ENCODE results near the gene RGL3. TPM values are rescaled to one million over a fixed set of nuclear protein-coding genes. Genes with fewer than 3 reads are reported as not detected.

The RGL3 gene
- total RNA-seq, 2 experiments from 2014 or later, result 0.49 TPM; not detected in 1

GRCh38 chr19:11382898-11383705, 36.0 kb downstream of the RGL3 start:
- intact Hi-C loops (cut with micrococcal nuclease; ENCODE audit: unreplicated experiment), result no loop called here
- Histone ChIP-seq H3K9me2 (ENCODE audit: insufficient read depth, low read length) (no peaks in the 10 kb centered on the region), H3K27ac (ENCODE audit: low read depth, low read length, poor library complexity, severe bottlenecking) (no peak overlapping the region)

GRCh38 chr19:11380653-11381537, 38.2 kb downstream of the RGL3 start:
- peaks cover 63% of the 10 kb centered on the region for H3K4me1 ChIP-seq (ENCODE audit: insufficient read depth, low read length, poor library complexity, severe bottlenecking)
- no peaks in the 10 kb centered on the region for H4K20me1 ChIP-seq (ENCODE audit: insufficient read depth, low read length)
- no peaks in the 10 kb centered on the region for H3K9me3 ChIP-seq (ENCODE audit: low read length)
- peak overlapping the region; percentile 92 for H3K27ac ChIP-seq (ENCODE audit: low read depth, low read length, poor library complexity, severe bottlenecking)
- peaks cover 22% of the 10 kb centered on the region for H3K79me2 ChIP-seq (ENCODE audit: insufficient read depth, low read depth, low read length)
- peaks cover 14% of the 10 kb centered on the region; the same call in 1 of the 2 replicates for H3K36me3 ChIP-seq (ENCODE audit: insufficient read depth, low read length)
- ChIA-PET POLR2A (interaction anchor here (0.5 to 1.4 kb wide), 9 partner anchors 39 to 348 kb away, joined by 3 to 8 read pairs (median 4); partner anchors contain the start of genes ECSIT, ODAD3 and PRKCSH), CTCF (ENCODE audit: unreplicated experiment) (interaction anchor here (0.6 to 1.7 kb wide), 4 partner anchors 13 to 102 kb away, joined by 3 to 8 read pairs (median 4); partner anchors contain the start of gene ODAD3)
- intact Hi-C loops (cut with micrococcal nuclease; ENCODE audit: unreplicated experiment), result loop anchor here (1.0 to 2.0 kb wide), 4 partner anchors 41 to 101 kb away; partner anchors contain the start of genes ODAD3 and PRKCSH
- no TSS peak for BruUV-seq (replicated peaks)
- TF ChIP-seq EZH2phosphoT487 (IDR thresholded peaks at IDR 0.05; ENCODE audit: borderline replicate concordance, low read depth, low read length) (no peak), CTCF (conservative IDR thresholded peaks at IDR 0.05; ENCODE audit: low read length) (peak; percentile 90)
- peak overlapping the region; percentile 99 for H3K4me2 ChIP-seq (ENCODE audit: low read length)
- H3K4me3 ChIP-seq (ENCODE audit: low read depth, low read length, poor library complexity, severe bottlenecking), result peak overlapping the region; percentile 75
- peak; percentile 99 for DNase-seq (ENCODE audit: low spot score)
- peak overlapping the region; percentile 66 for H2AFZ ChIP-seq (ENCODE audit: low read length)
- H3K9me2 ChIP-seq (ENCODE audit: insufficient read depth, low read length), result no peaks in the 10 kb centered on the region

More at GRCh38 chr19:11382898-11383705, 36.0 kb downstream of the RGL3 start:
- BruUV-seq (replicated peaks), result no TSS peak
- peaks cover 9% of the 10 kb centered on the region; the same call in 1 of the 2 replicates for H3K79me2 ChIP-seq (ENCODE audit: insufficient read depth, low read depth, low read length)
- H4K20me1 ChIP-seq (ENCODE audit: insufficient read depth, low read length), result no peaks in the 10 kb centered on the region
- TF ChIP-seq CTCF (conservative IDR thresholded peaks at IDR 0.05; ENCODE audit: low read length) (peak; percentile 69), EZH2phosphoT487 (IDR thresholded peaks at IDR 0.05; ENCODE audit: borderline replicate concordance, low read depth, low read length) (no peak)
- peak overlapping the region; percentile 43; the same call in 1 of the 2 replicates for H2AFZ ChIP-seq (ENCODE audit: low read length)
- peaks cover 54% of the 10 kb centered on the region for H3K4me1 ChIP-seq (ENCODE audit: insufficient read depth, low read length, poor library complexity, severe bottlenecking)
- peaks cover 4% of the 10 kb centered on the region; the same call in 1 of the 2 replicates for H3K36me3 ChIP-seq (ENCODE audit: insufficient read depth, low read length)
- ChIA-PET CTCF (ENCODE audit: unreplicated experiment) (no interaction called here), POLR2A (interaction anchor here (0.6 to 2.2 kb wide), 2 partner anchors 40 to 100 kb away, joined by 3 to 7 read pairs; no protein-coding TSS in a partner anchor)
- H3K9me3 ChIP-seq (ENCODE audit: low read length), result no peaks in the 10 kb centered on the region
- DNase-seq (ENCODE audit: low spot score), result peak; percentile 46
- peak overlapping the region; percentile 47 for H3K4me3 ChIP-seq (ENCODE audit: low read depth, low read length, poor library complexity, severe bottlenecking)
- peak overlapping the region; percentile 69 for H3K4me2 ChIP-seq (ENCODE audit: low read length)

Measured in OCI-LY7 (cell line).